ENCODE data around the gene FGF1.
A peak's percentile ranks its signal among the peaks of the same experiment; 100 is the strongest.

Gene FGF1

DNA sequence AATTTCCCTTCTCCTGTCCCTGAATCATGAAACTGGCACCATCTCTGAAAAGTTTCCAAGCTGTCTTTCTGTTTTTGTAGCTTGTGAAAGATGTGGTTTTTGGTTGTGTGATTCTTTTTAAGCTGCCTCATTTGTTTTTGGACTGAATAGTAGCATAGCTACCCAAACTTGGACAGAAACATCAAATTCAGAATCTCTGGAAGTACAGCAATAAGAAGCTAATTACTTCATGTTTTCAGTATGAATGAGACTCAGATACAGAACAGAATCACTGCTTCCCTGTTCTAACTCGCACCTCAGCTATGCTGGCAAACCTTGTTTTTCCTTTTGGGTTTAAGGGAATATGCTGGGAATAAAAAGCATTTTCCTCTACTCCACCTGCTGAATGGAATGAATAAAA is 101.0 kb downstream of the FGF1 start:
- TF ChIP-seq, protein P1, sequence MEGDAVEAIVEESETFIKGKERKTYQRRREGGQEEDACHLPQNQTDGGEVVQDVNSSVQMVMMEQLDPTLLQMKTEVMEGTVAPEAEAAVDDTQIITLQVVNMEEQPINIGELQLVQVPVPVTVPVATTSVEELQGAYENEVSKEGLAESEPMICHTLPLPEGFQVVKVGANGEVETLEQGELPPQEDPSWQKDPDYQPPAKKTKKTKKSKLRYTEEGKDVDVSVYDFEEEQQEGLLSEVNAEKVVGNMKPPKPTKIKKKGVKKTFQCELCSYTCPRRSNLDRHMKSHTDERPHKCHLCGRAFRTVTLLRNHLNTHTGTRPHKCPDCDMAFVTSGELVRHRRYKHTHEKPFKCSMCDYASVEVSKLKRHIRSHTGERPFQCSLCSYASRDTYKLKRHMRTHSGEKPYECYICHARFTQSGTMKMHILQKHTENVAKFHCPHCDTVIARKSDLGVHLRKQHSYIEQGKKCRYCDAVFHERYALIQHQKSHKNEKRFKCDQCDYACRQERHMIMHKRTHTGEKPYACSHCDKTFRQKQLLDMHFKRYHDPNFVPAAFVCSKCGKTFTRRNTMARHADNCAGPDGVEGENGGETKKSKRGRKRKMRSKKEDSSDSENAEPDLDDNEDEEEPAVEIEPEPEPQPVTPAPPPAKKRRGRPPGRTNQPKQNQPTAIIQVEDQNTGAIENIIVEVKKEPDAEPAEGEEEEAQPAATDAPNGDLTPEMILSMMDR (IDR thresholded peaks at IDR 0.05) = no peak
- Histone ChIP-seq H3K27ac (peak overlapping the region in 1 of 2 donors; percentile 52), H3K4me3 (no peak overlapping the region)
- no peak for DNase-seq (ENCODE audit: low spot score)

DNA sequence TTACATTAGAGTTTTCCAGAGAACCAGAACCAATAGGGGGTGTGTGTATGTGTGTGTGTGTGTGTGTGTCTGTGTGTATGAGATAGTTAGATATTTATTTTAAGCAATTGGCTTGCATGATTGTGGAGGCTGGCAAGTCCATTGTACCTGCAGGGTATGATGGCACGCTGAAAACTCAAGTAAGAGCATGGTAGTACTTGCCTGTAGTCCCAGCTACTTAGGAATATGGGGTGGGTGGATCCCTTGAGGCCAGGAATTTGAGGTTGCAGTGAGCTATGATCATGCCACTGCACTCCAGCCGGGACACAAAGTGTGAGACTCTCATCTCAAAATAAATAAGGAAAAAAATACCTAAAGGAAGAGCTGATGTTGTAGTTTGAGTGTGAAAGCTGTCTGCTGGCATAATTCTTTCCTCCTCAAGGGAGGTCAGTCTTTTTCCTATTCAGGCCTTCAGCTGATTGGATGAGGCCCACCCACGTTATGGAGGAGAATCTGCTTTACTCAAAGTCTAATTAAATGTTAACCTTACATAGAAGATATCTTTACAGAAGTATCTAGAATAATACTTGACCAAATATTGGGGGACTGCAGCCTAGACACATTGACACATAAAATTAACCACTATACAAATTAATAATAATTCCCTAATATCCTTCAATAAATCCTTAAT is 107.6 kb downstream of the FGF1 start:
- TF ChIP-seq, protein P1 (IDR thresholded peaks at IDR 0.05) = no peak
- H3K27ac ChIP-seq = no peak overlapping the region

DNA sequence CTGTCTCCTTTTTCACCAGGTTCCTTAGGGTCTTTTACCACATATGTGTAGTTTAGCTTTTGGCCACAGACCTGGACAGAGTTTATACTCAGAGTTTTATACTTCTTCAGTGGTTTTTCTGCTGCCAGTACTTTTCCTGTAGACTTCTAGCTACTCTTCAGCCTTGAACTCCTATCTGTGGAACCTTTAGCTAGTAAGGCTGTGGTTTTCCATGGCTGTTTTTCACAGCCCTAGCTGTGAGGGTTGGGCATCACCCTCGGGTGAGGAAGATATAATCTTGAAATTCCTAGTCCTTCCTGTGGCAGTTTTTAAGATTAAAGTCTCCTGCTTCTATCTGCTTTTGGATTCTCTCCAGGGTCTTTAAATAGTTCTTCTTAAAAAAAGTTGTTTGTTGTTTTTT is 109.1 kb downstream of the FGF1 start:
- TF ChIP-seq, protein P1 (IDR thresholded peaks at IDR 0.05) = no peak
- no peak overlapping the region for H3K4me3 ChIP-seq
- no peak for DNase-seq (ENCODE audit: low spot score)
- no peak overlapping the region for H3K27ac ChIP-seq

More for the DNA sequence above, 107.6 kb downstream of the FGF1 start:
- H3K4me3 ChIP-seq = no peak overlapping the region
- no peak for DNase-seq (ENCODE audit: low spot score)

DNA sequence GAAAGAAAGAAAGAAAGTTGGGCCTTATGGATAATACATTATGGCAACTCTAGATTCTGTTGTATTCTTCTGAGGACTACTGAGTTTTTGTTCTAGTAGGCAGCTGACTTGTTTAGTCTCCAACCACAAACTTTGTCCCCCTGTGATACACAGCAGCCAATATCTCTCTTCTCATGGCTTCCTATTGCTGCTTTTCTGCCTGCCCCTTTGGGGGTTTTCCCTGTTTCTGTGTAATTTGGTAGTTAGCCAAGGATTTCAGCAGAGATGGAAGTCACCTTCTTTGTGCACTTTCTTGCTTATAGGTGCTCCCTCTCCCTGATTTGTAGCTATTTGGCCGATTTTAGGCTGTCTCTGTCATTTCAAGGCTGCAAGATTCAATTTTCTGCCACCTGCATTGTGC is 109.6 kb downstream of the FGF1 start:
- Histone ChIP-seq H3K4me3 (no peak overlapping the region), H3K27ac (no peak overlapping the region)
- TF ChIP-seq, protein P1 (IDR thresholded peaks at IDR 0.05) = no peak
- no peak for DNase-seq (ENCODE audit: low spot score)

DNA sequence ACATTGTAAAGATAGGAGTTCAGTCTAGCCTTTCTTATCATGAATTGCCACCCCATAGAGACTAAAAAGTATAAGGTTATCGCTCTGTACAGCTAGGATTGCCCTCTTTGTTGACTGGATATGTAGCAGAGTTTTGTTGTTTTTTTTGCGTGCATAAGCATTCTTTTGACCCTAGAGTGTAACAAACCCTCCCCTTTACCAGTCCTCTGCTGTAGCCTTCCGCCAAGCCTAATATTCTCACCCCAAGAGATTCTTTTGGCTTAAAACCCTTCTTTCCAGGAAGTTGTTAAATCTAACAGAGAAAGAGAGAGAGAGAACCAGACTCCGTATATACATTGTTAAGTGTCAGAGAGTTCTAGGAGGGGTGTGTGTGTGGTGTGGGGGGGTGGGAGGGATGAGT is 113.9 kb downstream of the FGF1 start:
- no peak for DNase-seq (ENCODE audit: low spot score)
- Histone ChIP-seq H3K4me3 (no peak overlapping the region), H3K27ac (no peak overlapping the region)
- TF ChIP-seq, protein P1 (IDR thresholded peaks at IDR 0.05) = no peak

DNA sequence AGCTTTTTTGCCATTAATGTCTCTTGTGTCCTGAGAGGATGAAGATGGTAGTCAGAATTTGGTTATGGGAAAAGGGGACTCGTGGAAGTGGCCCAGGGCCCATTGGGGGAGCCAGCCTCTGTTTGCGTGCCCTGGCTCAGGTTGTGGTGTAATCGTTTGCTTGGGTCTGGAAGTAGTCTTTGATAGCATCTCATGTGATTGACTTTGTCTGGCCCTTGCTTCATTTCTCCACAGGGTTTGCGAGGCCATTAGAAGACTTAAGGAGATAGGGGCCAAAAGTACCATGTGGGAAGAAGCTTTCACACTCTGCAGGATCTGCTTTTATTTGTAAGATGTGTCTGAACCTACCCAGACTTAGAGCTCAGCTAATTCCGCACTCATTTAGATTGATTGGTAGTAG is 114.5 kb downstream of the FGF1 start:
- TF ChIP-seq, protein P1 (IDR thresholded peaks at IDR 0.05) = no peak
- H3K4me3 ChIP-seq = no peak overlapping the region
- H3K27ac ChIP-seq = no peak overlapping the region

DNA sequence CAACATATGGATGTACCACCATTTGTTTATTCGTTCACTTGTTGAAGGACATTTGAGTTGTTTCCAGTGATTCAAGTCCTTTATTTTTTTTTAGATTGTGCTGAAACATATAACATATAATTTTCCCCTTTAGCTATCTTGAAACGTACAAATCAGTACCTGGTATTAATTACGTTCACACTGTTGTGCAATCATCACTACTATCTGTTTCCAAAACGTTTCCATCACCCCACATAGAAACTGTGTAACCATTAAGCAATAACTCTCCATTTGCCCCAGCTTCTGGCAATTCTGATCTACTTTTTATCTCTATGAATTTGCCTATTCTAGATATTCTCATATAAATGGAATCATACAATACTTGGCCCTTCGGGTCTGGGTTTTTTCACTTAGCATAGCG is 116.0 kb downstream of the FGF1 start:
- peak overlapping the region in 1 of 2 donors; percentile 90 for H3K27ac ChIP-seq
- no peak overlapping the region for H3K4me3 ChIP-seq
- TF ChIP-seq, protein P1 (IDR thresholded peaks at IDR 0.05) = no peak
- DNase-seq (ENCODE audit: low spot score) = no peak

More for the DNA sequence above, 114.5 kb downstream of the FGF1 start:
- DNase-seq (ENCODE audit: low spot score) = no peak
